22Rv1 (cell line): ENCODE measurements around the gene KAZN.
"Not testable (repeated sequence)": the region's sequence is repeated elsewhere in the genome, so short reads cannot be mapped to it uniquely, and the experiment has no call there.

Experiments
- H3K27ac ChIP-seq: fragments of 450-650 bp; 2 replicates; pipeline ENCODE4 v1.5.1; 2017
- CTCF ChIP-seq: fragments of 450-650 bp; IDR thresholded peaks from 2 replicates; pipeline ENCODE4 v1.5.1; 2017; ENCODE audit warnings: mild to moderate bottlenecking
- ZFX ChIP-seq: fragments of 450-650 bp; IDR thresholded peaks from 2 replicates; pipeline ENCODE4 v1.6.1; 2017; ENCODE audit warnings: antibody characterized with exemption, borderline replicate concordance

KAZN gene

DNA sequence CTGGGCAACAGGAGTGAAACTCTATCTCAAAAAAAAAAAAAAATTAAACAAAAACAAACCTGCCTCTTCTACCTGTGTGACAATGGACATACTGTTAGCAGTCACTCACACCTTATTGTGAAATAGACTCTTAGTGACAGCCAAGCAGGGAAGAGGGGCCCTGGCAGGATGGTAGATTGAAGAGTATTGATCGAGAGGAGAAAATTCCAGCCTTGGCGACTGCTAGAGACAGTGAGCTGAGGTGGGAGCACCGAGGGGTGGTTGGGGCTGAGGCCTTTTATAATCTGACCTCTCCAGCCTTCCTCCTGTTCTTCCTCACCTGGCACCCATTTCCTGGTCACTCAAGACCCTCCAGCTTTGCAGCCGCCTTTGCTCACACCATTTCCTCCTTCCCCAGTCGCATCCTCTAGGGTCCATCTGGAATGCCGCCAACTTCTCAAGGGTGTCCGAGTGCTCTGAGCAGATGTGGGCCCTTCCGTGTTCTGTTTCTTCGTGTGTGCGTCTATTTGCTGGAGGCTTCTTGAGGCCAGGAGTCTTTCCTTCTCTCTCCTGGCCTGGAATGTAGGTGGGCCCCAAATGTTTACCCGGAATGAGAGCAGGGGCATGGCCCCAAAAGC is 358.2 kb downstream of the KAZN start:
- H3K27ac ChIP-seq = no peak overlapping the region
- no peak for TF ChIP-seq ZFX
- TF ChIP-seq CTCF = no peak

DNA sequence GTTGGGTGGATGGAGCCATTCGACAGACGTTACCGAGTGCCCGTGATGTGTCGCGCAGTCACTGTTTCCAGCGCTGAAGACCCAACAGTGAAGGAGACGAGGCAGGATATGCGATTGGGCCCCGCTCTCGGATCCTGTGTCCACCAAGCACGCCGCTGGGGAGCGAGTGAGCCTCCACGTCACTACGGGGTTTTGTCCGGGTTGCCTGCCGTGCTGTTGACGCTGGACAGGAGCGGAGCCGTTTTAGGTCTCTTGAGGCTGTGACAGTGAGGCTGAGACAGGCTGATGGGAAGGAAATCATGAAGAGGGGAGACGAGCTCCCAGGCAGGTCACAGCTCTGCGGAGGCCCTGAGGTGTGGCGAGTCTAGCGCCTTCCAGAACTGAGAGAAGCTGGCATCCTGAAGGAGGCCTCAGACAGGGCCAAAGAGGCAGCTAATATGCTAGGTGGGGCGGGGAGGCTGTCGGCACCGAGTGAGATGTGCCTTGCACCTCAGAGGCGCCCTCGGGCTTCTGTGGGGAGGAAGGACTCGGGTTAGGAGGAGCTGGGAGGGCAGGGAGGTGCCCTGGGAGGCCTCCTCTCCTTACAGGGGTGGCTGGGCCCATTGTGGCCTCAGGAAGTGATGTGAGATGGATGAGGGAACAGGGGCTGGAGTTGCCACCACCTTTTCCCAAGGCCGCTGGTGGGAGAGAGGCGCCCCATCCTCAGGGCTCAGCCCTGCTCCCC is 359.1 kb downstream of the KAZN start:
- no peak overlapping the region for H3K27ac ChIP-seq
- no peak for TF ChIP-seq CTCF
- no peak for TF ChIP-seq ZFX

GRCh38 chr1:14958249-14959058 is 360.0 kb downstream of the KAZN start:
- H3K27ac ChIP-seq = no peak overlapping the region
- TF ChIP-seq CTCF (no peak), ZFX (no peak)

GRCh38 chr1:14959059-14959694 is 360.7 kb downstream of the KAZN start:
- TF ChIP-seq ZFX (no peak), CTCF (no peak)
- H3K27ac ChIP-seq = no peak overlapping the region

GRCh38 chr1:14961661-14962267 is 363.3 kb downstream of the KAZN start:
- TF ChIP-seq CTCF (no peak), ZFX (no peak)

DNA sequence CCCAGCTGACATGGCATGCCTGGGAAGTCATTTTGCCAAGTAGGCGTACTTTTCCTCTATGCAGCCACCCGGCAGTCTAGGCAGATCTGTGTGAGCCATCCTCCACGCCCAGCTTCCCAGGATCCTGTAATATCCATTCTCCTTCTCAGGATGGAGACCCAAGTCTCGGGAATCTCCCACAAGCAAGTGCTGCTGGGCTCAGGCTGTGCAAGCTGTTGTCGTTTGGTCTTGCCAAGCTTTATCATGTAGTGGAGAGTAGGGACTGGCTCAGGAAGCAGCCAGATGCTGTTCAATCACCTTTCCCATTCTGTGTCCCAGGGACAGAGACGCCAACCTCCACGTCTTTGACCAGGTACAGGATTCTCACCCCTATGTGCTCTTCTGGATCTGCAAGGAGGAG is 363.9 kb downstream of the KAZN start:
- TF ChIP-seq ZFX = no peak
- no peak for TF ChIP-seq CTCF
- no peak overlapping the region for H3K27ac ChIP-seq

More at GRCh38 chr1:14961661-14962267, 363.3 kb downstream of the KAZN start:
- H3K27ac ChIP-seq = no peak overlapping the region

DNA sequence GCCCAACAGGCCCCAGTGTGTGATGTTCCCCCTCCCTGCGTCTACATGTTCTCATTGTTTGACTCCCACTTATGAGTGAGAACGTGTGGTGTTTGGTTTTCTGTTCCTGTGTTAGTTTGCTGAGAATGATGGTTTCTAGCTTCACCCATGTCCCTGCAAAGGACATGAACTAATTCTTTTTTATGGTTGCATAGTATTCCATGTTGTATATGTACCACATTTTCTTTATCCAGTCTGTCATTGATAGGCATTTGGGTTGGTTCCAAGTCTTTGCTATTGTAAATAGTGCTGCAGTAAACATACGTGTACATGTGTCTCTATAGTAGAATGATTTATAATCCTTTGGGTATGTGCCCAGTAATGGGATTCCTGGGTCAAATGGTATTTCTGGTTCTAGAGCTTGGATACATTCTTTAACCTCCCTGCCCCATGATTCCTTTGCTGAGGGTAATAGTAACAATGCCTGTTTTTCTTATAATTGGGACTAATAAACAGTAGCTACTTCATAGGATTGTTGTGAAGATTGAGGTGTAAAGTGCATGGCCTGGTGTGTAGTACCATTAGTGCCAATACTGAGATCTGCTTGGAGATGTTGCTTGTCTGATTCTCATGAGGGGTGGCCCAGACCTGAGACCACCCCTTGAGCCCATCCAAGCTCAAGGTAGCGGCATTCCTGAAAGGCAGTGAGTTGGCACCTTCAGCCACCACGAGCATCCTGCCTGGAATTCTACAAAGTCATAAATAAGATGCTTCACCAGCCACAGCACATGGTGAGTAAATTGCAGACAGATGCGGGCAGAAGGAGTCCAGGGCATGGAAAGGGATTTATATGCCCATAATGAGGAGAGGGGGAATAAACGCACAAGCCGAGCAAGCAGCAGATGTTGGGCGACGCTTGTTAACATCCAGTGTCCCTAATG is 365.6 kb downstream of the KAZN start:
- H3K27ac ChIP-seq = not testable (repeated sequence)
